Mononuclear cell (primary cell): ENCODE results near the gene PEX14. TPM values are rescaled to one million over a fixed set of nuclear protein-coding genes. Genes with fewer than 3 reads are reported as not detected.

Experiments used
- H3K27me3 ChIP-seq: 2 replicates; pipeline ENCODE4 v1.6.0; 2011; ENCODE audit warnings: low read length, control low read depth; ENCODE audit not compliant: insufficient read depth
- H3K4me1 ChIP-seq: 2 replicates; pipeline ENCODE4 v1.5.1; 2011; ENCODE audit warnings: mild to moderate bottlenecking, low read length, control low read depth; ENCODE audit not compliant: insufficient read depth
- H3K4me3 ChIP-seq: 2 replicates; pipeline ENCODE4 v1.5.1; 2011; ENCODE audit warnings: mild to moderate bottlenecking, low read length, moderate library complexity
- H3K9me3 ChIP-seq: 2 replicates; pipeline ENCODE4 v1.5.1; 2011; ENCODE audit warnings: low read depth, mild to moderate bottlenecking, control low read depth, low read length
- total RNA-seq: library from RNA; depleted of rRNA; stranded (reverse); fragments of >200 nt; gene quantifications from one replicate; pipeline ENCODE4 v1.2.3, GENCODE V29; 2012

Gene PEX14
- total RNA-seq, 1 donor: 7.1 TPM

DNA sequence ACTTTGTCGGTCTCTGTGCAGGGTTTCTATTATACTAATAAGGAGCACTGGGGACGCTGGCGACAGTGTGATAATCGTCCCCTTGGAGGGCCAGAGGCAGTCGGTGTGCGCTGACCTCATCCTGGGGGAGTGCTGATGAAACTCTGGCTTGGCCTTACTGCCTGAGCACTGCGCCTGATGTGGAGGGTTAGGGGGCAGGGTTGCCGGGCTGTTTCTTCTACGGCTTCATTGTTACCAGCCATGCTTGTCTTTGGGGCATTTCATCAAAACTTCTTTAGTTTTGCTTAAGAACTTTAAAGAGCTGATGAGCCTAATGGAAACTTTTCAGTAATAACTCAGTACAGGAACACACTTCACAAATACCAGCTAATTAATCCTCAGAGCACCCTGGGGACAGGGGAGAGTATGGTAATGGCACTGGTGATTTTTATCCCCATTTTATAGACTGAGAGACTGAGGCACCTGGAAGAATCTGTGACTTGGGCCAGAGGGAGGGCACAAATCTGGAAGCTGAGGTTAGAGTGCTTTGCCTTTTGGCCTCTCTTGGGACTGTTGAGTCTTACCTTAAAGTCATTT lies 81.8 kb downstream of the PEX14 start:
- Histone ChIP-seq H3K4me1 (no peaks in the 10 kb centered on the region), H3K4me3 (no peak overlapping the region), H3K9me3 (no peaks in the 10 kb centered on the region), H3K27me3 (no peaks in the 10 kb centered on the region)

DNA sequence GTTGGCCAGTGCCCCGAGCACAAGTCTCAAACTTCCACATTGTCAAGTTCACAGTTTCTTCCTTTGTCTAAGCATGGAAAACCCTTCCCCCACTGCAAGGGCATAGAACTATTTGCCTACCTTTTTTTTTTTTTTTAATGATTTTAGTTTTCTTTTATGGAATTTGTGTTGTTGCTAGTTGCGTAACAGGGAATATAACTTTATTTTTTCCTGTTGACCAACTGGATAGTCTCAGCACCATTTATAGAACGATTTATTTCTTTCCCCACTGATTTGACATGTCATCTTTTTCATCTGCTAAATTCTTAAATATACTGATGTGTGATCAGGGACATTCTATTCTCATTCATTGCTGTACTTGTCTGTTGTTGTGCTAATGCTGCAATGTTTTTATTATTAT lies 83.0 kb downstream of the PEX14 start:
- H3K4me1 ChIP-seq: no peaks in the 10 kb centered on the region
- H3K4me3 ChIP-seq: no peak overlapping the region
- H3K27me3 ChIP-seq: no peaks in the 10 kb centered on the region
- H3K9me3 ChIP-seq: no peaks in the 10 kb centered on the region

DNA sequence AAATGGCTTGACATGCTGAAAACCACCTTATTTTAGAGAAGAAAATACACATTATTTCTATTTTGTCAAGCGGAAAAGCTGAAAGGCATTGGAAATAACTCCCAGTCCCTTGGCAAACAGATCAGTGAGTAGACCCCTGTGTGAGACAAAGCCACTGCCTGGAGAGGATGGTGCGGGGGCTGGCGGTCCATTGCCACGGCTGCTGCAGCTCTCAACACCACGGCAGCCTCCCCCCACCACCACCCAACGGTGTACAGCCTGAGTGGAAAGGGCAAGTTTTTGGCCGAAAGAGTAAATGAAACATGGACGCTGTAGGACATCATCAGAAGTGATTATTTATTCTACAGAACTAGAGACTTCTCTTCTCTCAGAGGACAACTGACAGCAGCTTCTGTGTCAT lies 84.6 kb downstream of the PEX14 start:
- Histone ChIP-seq H3K9me3 (no peaks in the 10 kb centered on the region), H3K4me3 (no peak overlapping the region), H3K27me3 (no peaks in the 10 kb centered on the region), H3K4me1 (no peaks in the 10 kb centered on the region)

DNA sequence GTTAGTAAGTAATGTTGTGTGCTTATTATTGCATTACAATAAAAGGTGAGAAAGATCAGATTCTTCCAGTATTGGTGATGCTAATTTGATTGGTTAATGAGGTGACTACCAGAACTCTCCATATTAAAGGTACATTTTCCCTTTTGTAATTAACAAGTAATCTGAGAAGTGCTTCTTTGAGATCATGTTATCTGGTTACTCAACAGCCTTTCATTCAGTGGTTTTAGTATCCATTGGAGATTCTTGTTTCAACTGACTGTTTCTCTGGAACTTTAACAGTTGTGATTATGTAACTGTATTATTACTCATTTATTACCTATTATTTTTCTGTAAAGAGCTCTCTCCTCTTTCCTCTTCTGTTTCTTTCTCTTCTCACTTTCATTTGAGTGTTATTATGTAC lies 86.7 kb downstream of the PEX14 start:
- Histone ChIP-seq H3K27me3 (no peaks in the 10 kb centered on the region), H3K9me3 (no peaks in the 10 kb centered on the region), H3K4me3 (no peak overlapping the region), H3K4me1 (no peaks in the 10 kb centered on the region)

DNA sequence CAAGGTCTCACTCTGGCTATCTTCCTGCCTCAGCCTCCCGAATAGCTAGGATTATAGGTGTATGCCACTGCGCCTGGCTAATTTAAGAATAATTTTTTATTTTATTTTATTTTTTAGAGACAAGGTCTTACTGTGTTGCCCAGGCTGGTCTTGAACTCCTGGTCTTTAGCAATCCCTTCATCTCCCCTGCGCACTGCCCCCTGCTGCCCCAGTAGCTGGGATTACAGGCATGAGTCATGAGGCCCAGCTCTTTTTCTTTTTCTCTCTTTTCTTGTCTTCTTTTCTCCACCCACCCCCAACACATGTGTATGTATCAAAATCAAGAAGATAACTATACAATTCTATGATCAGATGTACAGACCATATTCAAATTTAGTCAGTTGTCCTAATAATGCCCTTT lies 87.2 kb downstream of the PEX14 start:
- H3K4me1 ChIP-seq: no peaks in the 10 kb centered on the region
- no peaks in the 10 kb centered on the region for H3K9me3 ChIP-seq
- H3K27me3 ChIP-seq: no peaks in the 10 kb centered on the region
- no peak overlapping the region for H3K4me3 ChIP-seq

DNA sequence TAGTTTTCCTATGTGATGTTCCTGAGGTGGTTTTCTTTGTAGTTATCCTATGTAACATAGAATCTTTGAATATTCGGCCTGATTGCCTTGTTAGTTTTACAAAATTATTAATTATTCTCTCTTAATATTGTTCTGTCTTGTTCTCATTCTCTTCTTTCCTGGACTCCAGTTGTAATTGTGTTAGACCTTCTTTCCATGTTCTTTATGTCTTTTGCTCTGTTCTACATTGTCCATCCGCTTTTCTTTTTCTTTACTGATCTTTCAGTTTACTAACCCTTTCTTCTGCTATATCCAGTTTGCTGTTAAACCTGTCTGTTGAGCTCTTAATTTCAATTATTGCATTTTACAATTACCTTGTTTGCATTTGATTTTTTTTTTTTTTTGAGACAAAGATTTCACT lies 89.3 kb downstream of the PEX14 start:
- Histone ChIP-seq H3K4me1 (no peaks in the 10 kb centered on the region), H3K4me3 (no peak overlapping the region), H3K9me3 (no peaks in the 10 kb centered on the region), H3K27me3 (no peaks in the 10 kb centered on the region)

DNA sequence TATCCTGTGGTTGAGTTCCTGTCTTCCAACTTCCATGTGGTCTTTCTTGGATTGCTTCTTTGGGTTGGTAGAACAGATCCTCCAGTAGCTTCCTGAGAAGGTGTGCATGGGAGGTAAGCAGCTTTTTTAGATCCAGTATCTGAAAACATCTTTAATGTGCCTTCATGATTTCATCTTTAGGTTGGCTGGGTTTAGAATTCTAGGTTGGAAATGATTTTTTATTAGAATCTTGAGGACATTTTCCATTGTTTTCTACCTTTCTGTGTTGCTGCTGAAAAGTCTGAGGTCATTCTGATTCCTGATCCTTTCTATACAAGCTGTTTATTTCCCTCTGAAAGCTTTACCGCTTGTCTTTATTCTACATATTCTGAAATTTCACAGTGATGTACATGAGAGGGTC lies 94.8 kb downstream of the PEX14 start:
- no peaks in the 10 kb centered on the region for H3K4me1 ChIP-seq
- H3K4me3 ChIP-seq: no peak overlapping the region

DNA sequence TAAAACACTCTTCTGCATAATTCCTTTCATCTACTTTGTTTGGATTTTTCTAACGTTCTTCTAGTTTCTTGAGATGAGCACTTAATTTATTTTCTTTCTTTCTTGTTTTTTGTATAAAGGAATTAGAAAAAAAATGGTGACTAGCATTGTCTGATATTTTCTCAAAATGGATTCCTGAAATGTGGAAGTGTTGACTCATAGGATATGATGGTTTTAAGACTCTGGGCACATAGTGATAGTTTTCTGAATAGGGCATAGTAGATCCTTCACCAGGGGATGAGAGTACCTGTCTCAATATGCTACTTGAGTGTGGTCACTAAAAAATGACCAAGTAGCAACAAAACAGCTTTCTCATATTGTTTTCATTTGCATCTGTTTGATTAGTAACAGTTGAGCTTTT lies 100.9 kb downstream of the PEX14 start:
- Histone ChIP-seq H3K9me3 (no peaks in the 10 kb centered on the region), H3K4me1 (no peaks in the 10 kb centered on the region), H3K27me3 (no peaks in the 10 kb centered on the region), H3K4me3 (no peak overlapping the region)

More for the DNA sequence above, 94.8 kb downstream of the PEX14 start:
- Histone ChIP-seq H3K9me3 (no peaks in the 10 kb centered on the region), H3K27me3 (no peaks in the 10 kb centered on the region)

DNA sequence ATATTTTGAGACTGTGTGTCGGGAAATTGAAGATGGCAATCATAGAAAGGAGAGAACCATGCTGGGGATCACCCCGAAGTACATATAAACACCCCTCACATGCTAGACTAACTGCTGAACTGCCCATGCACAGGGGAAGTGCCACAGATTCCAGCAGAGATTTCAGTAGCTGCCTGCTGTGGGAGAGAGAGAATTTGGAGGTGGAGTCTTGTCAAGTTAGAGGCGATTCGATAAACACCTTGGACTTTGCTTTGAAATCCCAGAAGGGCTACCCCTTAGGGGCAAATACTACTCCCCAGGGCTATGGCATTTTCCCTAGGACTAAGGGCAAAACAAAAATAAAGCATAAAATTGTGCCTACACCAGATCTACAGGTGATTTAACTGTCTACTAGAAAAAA lies 103.3 kb downstream of the PEX14 start:
- no peaks in the 10 kb centered on the region for H3K9me3 ChIP-seq
- H3K4me3 ChIP-seq: no peak overlapping the region
- H3K27me3 ChIP-seq: no peaks in the 10 kb centered on the region
- H3K4me1 ChIP-seq: no peaks in the 10 kb centered on the region

DNA sequence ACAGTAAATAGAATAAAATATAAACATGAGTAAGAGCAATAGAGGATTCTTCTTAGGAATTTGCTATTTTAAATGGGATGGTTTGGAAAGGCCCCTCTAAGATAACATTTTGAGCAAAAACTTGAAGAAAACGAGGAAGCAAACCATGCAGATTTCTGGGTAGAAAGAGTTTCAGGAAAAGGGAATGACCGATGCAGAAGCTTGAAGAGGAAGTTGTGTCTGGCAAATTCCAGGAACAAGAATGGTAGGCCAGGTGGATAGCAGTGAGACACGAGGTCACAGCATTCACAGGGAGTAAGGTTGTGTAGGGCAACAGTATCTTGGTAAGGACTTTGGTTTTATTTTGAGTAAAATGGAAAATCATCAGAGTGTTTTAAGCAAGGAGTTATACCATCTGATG lies 108.9 kb downstream of the PEX14 start:
- H3K4me1 ChIP-seq: no peaks in the 10 kb centered on the region

DNA sequence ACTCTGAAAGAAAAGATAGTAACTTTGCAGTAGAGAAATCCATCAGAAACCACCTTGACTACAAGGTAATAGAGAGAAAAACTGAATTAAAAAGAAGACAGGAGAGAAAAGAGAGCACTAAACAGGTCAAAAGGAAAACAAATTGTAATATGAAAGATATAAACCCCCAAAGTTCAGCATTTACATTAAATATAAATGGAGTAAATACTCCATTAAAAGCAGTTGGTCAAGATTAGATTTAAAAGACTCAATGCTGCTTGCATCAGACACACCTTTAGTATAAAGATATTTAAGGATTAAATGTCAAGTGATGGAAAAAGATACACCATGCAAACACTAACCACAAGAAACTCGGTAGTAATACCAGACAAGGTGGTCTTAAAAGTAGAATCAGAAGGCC lies 110.5 kb downstream of the PEX14 start:
- H3K4me3 ChIP-seq: no peak overlapping the region
- H3K27me3 ChIP-seq: no peaks in the 10 kb centered on the region
- H3K4me1 ChIP-seq: no peaks in the 10 kb centered on the region
- H3K9me3 ChIP-seq: no peaks in the 10 kb centered on the region

More for the DNA sequence above, 108.9 kb downstream of the PEX14 start:
- Histone ChIP-seq H3K4me3 (no peak overlapping the region), H3K9me3 (no peaks in the 10 kb centered on the region), H3K27me3 (no peaks in the 10 kb centered on the region)

DNA sequence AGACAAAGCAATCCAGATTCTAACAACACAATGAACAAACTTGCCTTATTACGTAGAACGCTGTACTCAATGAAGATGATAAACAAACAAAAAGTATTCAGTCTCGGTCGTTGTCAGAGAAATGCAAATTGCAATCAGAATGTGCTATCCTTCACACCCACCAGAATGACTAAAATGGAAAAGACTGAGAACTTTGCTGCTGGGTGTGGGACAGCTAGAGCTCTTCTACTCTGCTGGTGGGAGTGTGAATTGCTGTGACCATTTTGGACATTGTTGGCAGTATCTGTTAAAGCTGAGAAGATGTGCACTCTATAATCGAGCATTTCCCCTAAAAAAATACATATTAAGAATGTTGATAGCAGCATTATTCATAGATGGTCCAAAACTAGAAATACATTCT lies 111.4 kb downstream of the PEX14 start:
- Histone ChIP-seq H3K4me3 (no peak overlapping the region), H3K9me3 (no peaks in the 10 kb centered on the region), H3K27me3 (no peaks in the 10 kb centered on the region), H3K4me1 (no peaks in the 10 kb centered on the region)

DNA sequence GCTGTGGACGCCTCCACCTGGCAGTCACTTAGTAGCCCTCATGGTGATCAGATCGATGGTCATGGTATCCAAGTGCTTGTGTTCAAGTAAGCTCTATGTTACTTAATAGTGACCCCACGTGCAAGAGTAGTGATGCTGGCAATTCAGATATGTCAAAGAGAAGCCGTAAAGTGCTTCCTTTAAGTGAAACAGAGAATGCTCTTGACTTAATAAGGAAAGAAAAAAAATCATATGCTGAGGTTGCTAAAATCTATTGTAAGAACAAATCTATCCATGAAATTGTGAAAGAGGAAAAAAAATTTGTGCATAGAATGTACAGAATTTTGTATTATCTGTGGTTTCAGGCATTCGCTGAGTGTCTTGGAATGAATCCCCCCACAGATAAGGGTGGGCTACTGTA lies 113.9 kb downstream of the PEX14 start:
- Histone ChIP-seq H3K9me3 (no peaks in the 10 kb centered on the region), H3K4me1 (no peaks in the 10 kb centered on the region), H3K27me3 (no peaks in the 10 kb centered on the region), H3K4me3 (no peak overlapping the region)

DNA sequence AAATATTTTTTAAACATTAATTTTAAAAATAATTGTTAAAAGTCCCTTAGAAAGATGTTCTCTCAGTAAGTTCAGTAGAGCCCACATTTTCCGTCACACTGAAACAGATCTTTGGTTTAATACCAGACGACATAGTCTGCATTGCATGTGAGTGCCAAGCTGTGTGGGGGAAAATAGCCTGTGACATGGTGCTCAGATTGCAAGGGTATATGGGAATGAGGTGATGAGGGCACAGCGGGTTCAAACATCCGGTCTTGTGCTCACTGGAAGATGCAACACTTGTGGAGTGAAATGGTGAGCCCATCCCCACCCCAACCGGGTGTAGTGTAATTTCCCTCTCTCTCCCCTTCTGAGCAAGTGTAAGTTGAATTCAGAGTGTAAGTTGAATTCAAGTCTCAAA lies 114.3 kb downstream of the PEX14 start:
- no peaks in the 10 kb centered on the region for H3K27me3 ChIP-seq
- no peaks in the 10 kb centered on the region for H3K9me3 ChIP-seq
- H3K4me1 ChIP-seq: no peaks in the 10 kb centered on the region
- no peak overlapping the region for H3K4me3 ChIP-seq

DNA sequence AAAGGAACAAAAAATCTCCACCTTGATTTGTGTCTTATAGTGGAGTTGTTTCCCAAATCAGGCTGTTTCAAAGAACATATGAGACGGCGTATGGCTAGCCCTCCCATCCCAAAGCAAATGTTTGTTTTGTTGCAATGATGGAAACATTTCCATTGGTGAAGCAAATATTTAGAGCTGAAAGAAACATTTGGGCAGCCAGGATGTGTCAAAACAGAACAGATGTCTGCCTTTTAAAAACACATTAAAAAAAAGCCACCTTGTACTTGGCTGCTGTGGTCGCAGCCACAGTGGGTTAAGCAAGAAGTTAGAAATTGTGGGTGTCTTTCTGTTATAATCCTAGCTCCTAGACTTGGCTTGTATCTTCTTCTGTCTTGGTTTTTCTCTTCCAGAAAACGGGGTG lies 116.3 kb downstream of the PEX14 start:
- Histone ChIP-seq H3K4me3 (no peak overlapping the region), H3K27me3 (no peaks in the 10 kb centered on the region), H3K9me3 (no peaks in the 10 kb centered on the region)

DNA sequence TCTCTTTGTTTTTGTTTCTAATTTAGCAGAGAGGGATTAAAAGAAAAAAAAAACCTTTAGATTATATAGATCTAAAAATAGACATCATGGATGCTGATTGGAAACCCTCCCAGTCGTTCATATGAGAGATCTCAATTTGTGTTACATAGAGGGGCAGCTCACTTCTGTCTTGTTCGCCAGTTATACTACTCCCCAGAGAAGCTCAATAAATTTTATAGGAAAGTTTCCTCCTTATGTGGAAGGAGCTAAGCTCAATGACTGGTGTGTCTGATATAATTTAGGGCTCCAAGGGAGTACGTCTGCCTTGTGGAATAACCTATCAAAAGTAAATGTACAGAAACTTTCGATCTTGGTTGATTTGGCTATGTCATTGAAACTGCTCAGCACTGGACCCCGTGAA lies 117.6 kb downstream of the PEX14 start:
- Histone ChIP-seq H3K27me3 (no peaks in the 10 kb centered on the region), H3K9me3 (no peaks in the 10 kb centered on the region), H3K4me1 (no peaks in the 10 kb centered on the region), H3K4me3 (no peak overlapping the region)

More for the DNA sequence above, 116.3 kb downstream of the PEX14 start:
- no peaks in the 10 kb centered on the region for H3K4me1 ChIP-seq
